HG03039 (cell line): Measurements from ENCODE around the gene SELENOO.
"Not testable (repeated sequence)": the region's sequence is repeated elsewhere in the genome, so short reads cannot be mapped to it uniquely, and the experiment has no call there.

Experiments
- ATAC-seq: cut with Tn5 transposase; IDR thresholded peaks from one replicate; pipeline ENCODE4 v1.9.1; 2021; ENCODE audit warnings: mild to moderate bottlenecking, moderate library complexity; ENCODE audit not compliant: unreplicated experiment

SELENOO gene, protein sequence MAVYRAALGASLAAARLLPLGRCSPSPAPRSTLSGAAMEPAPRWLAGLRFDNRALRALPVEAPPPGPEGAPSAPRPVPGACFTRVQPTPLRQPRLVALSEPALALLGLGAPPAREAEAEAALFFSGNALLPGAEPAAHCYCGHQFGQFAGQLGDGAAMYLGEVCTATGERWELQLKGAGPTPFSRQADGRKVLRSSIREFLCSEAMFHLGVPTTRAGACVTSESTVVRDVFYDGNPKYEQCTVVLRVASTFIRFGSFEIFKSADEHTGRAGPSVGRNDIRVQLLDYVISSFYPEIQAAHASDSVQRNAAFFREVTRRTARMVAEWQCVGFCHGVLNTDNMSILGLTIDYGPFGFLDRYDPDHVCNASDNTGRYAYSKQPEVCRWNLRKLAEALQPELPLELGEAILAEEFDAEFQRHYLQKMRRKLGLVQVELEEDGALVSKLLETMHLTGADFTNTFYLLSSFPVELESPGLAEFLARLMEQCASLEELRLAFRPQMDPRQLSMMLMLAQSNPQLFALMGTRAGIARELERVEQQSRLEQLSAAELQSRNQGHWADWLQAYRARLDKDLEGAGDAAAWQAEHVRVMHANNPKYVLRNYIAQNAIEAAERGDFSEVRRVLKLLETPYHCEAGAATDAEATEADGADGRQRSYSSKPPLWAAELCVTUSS

GRCh38 chr22:50200461-50201190, at the start of gene SELENOO:
TSS of gene SELENOO (plus strand) at chr22:50201011. CDS start at chr22:50201037, 26 bp downstream.
- ATAC-seq: peak; percentile 52

DNA sequence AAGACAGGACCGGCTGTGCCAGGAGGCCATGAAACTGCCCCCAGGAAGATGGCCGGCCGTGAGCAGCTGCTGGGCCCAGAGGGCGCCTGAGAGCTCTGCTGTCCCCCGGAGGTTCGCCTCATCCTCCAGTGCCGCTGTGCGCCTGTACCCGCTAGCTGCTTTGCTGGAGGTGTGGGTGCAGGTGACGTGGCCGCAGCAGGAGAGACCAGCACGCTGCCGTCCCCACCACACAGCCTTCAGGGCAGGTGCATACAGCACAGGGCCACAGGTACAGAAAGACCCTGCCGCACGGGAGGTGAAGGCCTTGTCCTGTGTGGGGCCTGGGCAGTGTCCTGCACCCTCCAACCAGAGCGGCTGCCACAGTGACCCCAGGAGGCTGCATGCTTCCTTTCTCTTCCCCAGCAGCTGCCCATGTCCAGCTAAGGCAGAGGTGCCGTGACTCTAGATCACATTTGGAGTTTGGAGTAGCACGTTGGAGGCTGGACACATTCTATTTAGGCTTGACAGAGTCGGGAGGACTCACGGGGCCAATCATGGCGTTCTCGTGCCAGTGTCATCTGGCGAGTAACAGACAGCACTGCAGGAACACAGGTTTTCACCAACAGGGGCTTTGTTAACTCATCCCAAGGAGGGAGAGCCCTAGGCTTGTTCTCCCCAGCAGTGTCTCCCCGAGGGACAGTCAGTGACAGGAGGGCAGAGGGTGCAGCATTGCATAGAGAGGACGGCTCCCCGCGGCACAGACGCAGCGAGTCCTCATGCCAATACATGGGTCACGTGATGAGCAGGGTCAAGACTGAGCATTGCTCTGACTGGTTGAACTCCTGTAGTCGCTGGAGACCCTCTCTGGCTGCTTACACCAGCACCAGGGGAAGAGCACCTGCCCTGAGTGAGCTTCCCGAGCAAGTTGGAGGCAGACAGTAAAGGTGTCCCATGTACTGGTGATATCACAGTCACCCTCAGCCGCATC, 49.0 kb upstream of the SELENOO start:
- ATAC-seq: no peak

DNA sequence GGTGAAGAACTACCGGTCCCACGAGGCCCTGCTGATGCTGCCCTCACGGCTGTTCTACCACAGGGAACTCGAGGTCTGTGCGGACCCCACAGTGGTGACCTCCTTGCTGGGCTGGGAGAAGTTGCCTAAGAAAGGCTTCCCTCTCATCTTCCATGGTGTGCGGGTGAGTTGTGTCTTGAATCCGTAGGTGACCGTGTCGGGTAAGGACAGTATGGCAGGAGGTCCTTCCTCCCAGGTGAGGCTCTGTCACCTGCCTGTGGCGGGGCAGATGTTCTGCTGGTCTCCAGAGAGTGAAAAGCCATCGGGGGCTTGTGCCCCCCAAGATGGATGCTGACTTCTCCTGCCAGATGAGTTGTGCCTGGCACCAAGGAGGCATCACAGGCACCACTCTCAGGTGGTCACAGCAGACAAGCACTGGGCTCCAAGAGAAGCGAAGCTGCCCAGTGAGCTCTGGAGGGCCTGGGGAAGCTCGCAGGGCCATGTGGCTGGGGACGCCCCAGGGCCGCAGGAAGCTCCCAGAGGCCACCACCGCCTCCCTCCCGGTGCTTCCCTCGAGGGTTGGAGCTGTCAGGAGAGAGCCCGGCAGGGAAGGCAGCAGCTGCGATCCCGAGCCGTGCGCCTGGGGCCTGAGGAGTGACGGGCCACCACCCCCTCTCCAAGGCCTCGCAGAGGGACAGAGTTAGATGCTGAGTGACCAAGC, 47.6 kb upstream of the SELENOO start:
- no peak for ATAC-seq

DNA sequence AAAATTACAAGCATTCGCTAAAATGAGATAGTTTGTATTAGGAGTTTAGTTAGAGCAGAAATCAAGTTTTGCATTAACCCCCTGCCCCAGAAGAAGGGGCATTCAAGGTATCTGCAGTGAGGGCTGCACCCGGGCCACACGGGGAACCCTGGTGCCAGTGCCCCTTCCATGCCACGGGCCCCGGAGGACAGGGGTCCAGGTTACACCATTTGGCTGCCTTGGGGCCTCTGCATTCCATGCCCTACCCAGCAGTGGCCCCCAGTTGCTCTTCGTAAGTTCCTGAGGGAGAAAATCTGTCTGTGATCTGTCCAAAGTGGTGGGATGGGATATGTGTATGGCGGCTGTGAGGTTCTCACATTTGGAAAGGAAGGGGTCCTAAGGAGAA, 47.1 kb upstream of the SELENOO start:
- no peak for ATAC-seq

DNA sequence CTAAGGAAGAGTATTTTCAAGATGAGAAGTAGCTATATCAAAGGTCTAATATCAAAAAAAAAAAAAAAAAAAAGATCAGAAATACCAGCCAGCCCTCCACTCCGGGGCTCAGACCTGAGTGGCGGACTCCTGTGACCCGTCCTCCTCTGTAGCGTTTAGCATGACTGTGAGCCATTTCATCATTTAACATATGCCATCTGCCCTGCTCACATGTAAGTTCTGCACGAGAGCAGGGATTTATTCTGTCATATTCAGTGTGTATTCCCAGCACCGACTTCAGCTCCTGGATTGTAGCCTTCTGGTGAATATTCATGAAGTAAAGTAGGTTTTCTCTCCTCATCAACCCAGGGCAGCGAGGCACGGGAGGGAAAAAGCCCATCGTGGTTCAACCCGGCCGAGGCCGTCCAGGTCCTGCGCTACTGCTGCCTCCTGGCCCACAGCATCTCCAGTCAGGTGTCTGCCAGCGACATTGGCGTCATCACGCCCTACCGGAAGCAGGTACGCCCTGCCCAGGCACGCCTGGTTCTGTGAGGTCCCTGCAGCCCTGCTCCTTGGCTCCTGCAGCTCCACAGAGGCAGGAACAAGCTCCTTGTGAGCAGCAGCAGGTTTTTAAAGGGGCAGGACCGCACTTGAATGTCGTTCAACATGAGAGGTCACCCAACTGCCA, 43.0 kb upstream of the SELENOO start:
- no peak for ATAC-seq

DNA sequence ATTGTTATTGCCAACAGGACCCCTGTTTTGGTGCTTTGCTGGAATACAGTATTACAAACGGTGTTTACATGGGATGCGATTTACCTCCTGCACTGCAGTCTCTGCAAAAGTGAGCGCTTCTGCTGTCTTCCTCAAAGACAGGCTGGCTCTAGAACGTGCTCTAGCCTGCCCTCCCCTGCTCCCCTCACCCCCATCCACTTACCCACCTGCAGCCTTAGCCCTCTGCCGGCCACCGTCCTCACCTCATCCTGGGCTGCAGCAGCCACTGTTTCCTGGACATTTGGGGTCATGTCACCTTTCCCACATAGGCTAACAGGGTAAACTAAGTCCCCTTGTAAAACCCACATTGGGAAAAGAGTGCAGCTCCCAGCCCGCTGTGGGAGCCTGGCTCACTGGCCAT, 39.9 kb upstream of the SELENOO start:
- no peak for ATAC-seq

GRCh38 chr22:50161508-50162390, 39.1 kb upstream of the SELENOO start:
- ATAC-seq: no peak

DNA sequence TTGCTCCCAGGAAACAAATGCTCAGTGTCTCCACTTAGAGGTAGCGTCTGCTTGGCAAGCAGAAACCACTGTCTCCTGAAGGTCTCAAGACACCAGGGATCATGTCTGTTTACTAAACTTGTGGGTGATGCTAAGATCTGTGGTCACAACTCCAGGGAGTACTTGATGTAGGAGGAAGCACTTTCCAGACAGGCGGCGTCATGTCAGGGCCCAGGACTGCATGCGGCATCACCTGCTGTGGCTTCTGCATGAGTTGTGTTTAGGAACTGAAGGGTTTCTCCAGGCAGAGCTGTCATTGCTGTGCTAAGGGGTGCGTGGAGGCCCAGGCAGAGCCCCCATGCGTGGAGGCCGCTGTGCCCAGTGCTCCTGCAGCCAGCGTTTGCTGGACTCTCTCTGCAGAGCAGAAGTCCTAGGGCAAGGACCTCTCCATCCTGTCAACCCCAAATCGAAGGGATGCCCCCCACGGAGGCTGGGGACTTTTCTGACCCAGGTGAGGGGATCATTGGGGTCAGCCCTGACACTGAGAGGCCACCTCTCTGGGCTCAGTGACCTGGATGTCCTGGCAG, 38.3 kb upstream of the SELENOO start:
- no peak for ATAC-seq

DNA sequence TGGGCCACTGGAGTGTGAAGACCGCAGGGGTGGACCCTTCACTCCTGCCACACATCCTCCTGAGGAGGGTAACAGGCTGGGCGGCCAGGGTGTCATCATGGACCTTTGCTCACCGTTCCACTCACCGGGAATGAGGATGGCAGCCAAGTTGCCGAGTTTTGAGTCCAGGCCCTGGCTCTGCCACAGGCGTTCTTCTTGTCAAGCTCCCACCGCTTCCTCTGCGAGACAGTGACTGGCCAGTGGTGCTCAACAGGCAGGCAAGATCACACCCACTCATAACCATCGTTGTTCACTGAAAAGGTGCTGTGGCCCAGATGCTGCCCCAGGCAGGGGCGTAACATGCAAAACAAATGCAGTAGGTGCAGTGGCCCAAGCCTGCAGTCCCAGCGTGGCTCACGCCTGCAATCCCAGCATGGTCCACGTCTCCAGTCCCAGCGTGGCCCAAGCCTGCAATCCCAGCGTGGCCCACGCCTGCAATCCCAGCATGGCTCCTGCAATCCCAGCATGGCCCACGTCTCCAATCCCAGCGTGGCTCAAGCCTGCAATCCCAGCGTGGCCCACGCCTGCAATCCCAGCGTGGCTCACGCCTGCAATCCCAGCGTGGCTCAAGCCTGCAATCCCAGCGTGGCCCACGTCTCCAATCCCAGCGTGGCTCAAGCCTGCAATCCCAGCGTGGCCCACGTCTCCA, 35.2 kb upstream of the SELENOO start:
- no peak for ATAC-seq

DNA sequence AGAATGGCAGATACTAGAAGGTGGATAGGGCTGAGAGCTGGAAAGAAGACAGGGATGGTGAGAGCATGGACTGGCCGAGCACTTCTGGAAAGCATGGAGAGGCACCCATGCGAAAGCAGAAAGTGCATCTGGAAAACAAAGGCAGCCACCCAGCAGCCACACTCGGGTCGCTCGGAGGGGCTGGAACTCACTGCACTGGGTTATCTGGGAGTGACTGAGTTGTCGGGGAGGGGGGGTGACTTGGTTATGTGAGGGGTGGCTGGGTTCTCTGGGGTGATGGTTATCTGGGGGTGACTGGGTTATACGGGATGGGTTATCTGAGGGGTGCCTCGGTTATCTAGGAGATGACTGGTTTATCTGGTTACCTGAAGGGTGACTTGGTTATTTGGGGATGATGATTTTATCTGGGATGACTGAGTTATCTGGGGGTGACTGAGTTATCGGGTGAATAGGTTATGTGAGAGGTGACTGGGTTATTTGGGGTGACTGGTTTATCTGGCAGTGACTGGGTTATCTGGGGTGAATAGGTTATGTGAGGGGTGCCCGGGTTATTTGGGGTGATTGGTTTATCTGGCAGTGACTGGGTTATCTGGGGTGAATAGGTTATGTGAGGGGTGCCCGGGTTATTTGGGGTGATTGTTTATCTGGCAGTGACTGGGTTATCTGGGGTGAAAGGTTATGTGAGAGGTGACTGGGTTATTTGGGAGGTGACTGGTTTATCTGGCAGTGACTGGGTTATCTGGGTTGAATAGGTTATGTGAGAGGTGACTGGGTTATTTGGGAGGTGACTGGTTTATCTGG, 32.9 kb upstream of the SELENOO start:
- ATAC-seq: no peak

DNA sequence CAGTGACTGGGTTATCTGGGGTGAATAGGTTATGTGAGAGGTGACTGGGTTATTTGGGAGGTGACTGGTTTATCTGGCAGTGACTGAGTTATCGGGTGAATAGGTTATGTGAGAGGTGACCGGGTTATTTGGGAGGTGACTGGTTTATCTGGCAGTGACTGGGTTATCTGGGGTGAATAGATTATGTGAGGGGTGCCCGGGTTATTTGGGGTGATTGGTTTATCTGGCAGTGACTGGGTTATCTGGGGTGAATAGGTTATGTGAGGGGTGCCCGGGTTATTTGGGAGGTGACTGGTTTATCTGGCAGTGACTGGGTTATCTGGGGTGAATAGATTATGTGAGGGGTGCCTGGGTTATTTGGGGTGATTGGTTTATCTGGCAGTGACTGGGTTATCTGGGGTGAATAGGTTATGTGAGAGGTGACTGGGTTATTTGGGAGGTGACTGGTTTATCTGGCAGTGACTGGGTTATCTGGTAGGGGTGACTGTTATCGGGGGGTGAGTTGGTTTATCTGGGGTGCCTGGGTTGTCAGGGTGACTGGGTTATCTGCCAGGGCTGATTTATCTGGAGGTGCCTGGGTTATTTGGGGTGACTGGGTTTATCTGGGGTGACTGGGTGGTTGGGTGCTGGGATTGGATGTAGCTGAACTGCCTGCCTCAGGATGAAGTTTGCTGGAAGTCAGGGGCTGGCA, 32.2 kb upstream of the SELENOO start:
- not testable (repeated sequence) for ATAC-seq

DNA sequence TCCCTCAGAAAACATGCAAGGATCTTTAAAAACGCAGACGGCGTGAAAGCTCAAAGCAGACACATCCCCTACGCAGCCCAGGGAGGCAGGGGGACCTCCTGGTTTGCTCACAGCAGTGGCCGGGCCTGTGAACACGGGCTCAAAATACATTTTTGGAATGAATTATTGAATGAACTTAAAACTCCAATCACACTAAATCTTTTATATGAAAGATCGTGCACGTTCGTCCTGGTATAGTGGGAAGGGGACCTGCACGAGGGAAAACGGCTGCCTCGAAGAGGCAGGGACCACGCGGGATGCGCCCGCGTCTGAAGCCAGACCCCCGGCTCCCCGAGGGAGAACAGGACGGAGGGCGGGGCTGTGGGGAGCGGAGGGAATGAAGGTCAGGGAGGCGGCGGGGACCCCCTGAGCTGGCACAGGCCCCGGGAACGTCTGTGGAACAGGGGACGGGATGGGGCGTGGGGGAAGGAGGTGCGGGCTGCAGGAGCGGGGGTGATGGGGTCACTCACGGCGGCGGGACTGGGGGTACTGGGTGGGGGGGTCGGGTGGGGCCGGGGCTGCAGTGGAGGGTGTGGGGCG, 31.5 kb upstream of the SELENOO start:
- ATAC-seq: no peak

- no peak for ATAC-seq
Measured at GRCh38 chr22:50169774-50170341, 31.0 kb upstream of the SELENOO start.

- ATAC-seq: no peak
Measured at GRCh38 chr22:50170453-50171318, 30.1 kb upstream of the SELENOO start, which contains the start of gene PANX2. TSS of gene PANX2 (plus strand) at chr22:50170731. CDS start at chr22:50170731, 0 bp downstream.
